EL (cell line): ENCODE measurements around the gene ASB12.

Source experiments
- DNase-seq: peaks from one replicate; pipeline ENCODE4 v3.0.0-alpha.2; 2016

Gene ASB12

DNA sequence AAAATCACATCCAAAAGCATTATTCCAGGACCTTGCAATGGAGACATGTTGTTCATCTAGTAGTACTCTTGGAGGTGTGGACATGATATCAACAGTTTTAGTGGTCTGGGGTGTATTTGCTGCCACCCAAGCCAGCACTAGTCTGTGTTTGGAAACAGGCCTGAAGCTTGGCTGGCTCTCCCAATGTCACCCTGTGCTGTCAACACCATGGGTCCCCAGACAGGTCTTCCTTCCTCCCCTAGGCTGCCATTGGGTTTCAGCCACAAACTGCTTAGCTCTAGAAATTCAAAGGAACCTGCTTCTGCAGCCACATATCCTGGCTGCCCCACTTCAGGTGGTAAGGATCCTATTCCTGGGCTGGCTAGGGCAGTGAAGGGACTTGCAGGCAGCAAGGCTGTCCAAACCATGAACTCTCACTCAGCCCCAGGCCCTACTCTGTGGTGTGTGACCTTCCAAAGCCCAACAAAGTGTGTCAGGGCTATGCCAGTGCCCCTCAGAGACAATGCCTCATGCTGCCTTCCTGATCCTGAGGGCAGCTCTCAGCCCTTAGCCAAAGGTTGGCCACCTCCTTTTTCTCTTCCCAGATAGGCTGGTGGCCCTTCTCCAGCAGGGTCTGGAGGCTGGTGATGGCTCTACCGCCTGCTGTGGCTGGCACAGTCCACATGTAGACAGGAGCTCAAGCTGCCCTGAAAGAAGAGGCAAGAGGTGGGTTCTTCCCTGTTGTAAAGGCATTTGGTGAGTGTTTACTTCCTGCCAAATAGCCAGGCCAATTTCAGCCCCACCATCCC is 43.2 kb downstream of the ASB12 start:
- DNase-seq: no peak

DNA sequence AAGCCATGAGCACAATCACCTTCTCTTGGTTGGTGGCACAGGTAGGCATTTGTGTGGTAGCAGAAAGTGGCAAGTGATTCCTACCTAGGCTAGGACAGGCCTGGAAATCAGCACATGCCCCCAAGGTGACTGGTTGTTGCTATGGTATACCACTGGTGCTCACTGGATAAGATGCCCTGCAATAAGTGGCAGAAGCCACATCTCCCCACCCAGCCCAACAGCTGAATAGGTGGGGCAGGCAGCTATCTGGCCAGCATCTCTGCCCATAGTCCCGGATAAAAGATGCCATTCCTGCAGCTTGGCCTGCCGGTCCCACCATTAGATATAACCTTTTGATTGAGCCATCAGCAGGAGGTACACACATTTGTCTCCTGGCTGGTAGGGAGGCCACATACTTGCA is 46.0 kb downstream of the ASB12 start:
- DNase-seq: no peak

DNA sequence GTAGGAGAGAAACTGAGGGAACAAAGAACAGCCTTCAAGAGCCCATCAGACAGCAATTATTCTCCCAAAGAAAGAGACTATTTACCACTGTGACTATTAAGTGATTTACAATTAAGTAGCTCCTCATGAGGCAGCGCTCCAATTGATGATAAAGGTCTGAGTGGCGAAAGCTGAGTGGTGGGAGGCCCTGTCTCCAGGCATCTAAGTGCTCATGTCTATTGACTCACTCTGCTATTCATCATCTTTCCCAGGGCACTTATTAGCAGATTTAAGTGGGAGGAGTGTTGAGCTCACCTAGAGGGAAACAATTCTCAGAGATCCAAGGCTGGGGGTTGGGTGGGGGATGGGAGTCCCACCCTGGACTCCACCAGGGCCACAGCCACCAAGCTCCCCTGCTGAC is 48.2 kb downstream of the ASB12 start:
- no peak for DNase-seq

DNA sequence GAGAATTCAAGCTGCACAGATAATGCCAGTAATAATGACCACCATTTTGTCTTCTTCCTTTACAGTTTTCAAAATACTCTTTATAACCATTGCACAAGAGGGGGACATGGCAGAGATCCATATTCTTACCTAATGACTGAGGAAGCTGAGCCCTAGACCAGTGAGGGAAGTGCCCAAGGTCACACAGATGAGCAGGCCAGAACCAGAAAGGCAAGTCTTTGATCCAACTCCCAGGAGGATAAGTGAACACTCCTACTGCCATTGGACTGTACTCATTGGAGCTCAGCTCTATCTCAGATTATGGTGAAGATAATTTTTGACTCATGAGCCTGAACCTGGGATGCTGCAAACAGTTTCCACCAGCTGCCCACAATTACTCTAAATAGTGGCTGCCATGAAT is 53.5 kb downstream of the ASB12 start:
- DNase-seq: no peak
